ENCODE data around the gene PRIMA1.

The PRIMA1 gene

DNA sequence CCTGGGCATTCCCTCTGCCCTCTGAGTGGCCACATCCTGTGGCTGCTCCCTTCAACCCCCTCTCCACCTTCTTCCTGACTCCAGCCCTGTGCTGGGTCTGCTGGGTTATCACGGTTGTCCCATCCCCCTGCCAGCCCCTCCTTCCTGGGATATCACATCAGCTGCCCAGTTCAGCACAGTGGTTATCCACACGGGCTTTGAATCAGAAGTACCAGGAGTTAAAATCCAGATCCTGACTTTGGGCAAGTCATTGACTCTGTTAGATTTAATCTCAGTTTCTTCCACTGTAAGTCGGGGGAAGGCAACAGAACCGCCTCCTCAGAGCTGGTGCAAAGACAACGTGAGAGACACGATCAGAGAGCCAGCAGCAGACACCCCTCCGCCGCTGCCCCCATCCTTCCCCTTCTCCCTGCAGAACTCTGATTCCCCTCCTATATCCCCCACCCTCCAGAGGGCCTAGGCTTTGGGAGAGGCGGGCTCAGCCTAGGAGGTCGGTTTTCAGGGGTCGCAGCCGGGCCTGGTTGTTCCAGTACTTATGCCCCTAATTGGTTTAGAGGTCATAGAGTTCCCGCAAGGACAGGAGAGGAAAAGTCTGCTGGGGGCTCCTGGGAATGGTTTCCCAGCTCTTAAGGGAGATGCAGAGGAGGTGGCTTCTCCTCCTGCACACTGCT is 42.5 kb downstream of the PRIMA1 start:
- no peak for DNase-seq (ENCODE audit: extremely low read depth, low read depth)

DNA sequence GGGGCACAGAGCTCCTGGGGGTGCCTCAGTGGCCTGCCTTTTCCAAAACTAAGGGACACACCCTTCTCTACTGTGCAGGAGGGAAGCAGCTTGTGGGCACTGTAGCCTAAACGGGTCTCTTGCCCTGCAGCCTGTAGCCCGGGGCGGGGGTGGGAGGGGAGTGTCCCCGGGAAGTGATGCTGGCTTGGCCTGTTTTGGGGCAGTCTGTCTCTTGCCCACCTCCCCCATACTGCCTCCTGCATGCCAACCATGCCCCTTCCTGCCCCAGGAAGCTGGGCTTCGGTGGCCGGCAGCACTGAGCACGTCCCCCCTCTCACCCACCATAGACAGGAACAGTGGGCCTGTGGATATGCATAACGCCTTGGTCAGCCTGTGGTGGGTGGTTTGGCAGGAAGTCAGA is 43.4 kb downstream of the PRIMA1 start:
- TF ChIP-seq, protein P1, sequence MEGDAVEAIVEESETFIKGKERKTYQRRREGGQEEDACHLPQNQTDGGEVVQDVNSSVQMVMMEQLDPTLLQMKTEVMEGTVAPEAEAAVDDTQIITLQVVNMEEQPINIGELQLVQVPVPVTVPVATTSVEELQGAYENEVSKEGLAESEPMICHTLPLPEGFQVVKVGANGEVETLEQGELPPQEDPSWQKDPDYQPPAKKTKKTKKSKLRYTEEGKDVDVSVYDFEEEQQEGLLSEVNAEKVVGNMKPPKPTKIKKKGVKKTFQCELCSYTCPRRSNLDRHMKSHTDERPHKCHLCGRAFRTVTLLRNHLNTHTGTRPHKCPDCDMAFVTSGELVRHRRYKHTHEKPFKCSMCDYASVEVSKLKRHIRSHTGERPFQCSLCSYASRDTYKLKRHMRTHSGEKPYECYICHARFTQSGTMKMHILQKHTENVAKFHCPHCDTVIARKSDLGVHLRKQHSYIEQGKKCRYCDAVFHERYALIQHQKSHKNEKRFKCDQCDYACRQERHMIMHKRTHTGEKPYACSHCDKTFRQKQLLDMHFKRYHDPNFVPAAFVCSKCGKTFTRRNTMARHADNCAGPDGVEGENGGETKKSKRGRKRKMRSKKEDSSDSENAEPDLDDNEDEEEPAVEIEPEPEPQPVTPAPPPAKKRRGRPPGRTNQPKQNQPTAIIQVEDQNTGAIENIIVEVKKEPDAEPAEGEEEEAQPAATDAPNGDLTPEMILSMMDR (IDR thresholded peaks at IDR 0.05; ENCODE audit: low read depth, low read length), result no peak
- DNase-seq (ENCODE audit: extremely low read depth, low read depth), result no peak

More for the DNA sequence above, 42.5 kb downstream of the PRIMA1 start:
- TF ChIP-seq, protein P1 (IDR thresholded peaks at IDR 0.05; ENCODE audit: low read depth, low read length), result no peak

DNA sequence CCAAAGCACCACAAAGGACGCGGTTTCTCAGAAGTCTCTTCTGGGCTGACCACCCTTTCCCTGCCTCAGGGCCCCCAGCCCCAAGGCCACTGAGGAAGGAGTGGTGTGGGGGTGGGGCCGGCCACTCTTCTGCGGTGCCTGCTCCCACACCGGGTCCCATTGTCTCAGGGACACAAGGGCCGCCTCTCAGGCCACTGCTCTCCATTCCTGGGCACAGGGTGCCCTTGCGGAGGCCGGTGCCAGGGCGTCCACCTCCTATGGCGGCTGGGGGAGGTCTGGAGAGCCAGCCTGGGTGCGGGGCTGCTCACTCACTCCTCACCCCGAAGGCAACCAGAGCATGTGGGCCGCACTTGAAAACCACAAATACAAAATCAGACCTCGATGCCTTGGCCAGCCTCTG is 44.1 kb downstream of the PRIMA1 start:
- TF ChIP-seq, protein P1 (IDR thresholded peaks at IDR 0.05; ENCODE audit: low read depth, low read length), result no peak
- no peak for DNase-seq (ENCODE audit: extremely low read depth, low read depth)

DNA sequence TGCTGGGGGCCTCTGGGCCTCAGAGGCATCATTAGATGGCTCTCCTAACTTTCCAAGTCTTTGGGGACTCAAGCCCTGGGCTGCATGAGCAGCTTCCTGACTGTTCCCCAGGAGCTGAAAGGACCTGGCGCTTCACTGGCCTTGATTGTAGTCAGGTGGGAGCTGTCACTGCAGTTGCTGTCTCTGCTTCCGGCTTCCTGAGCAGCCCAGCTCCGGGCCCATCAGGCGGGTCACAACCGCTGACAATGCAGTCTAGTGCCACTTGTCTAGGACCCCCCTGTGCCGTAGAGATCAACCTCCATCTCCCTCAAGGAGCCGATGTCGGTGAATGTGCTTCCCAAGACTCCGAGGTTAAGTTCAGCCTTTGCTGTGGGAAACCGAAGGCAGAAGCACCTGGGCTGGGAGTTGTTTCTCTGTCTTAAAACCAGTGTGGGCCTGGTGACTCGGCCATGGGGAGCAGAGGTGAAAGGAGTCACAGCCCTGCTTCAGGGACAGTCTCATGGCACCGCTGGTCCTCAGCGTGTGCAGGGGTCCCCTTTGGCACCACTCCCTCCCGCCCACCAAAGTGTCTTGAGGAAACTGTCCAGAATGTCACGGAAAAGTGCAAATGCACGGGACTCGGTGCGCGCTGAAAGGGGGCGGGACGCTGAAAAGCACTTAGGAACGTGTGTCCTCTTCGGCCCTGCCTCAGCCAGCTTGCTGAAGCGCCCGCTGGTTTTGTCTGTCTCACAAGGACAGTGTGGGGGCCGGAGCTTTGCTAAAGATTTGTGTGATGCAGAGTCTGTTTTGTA is 44.8 kb downstream of the PRIMA1 start:
- no peak for DNase-seq (ENCODE audit: extremely low read depth, low read depth)
- TF ChIP-seq, protein P1 (IDR thresholded peaks at IDR 0.05; ENCODE audit: low read depth, low read length), result no peak

DNA sequence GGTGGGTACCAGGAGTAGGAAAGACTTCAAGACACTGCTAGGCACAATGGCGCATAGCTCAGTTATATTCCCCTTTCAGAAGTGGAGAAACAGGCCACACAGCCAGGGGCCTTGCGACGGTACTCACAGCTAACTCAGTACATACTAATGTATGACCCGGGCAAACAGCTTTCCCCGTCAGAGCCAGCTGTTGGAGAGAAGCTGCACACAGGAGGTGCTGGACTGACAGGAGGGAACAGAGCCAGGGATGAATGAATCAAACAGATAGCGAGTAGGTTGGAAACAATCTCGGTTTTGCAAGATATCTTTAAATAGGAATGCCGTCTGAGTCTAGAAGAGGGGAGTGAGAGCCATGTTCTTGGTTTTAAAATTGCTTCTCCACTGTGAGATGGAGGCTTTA is 45.5 kb downstream of the PRIMA1 start:
- DNase-seq (ENCODE audit: extremely low read depth, low read depth), result no peak
- TF ChIP-seq, protein P1 (IDR thresholded peaks at IDR 0.05; ENCODE audit: low read depth, low read length), result no peak

DNA sequence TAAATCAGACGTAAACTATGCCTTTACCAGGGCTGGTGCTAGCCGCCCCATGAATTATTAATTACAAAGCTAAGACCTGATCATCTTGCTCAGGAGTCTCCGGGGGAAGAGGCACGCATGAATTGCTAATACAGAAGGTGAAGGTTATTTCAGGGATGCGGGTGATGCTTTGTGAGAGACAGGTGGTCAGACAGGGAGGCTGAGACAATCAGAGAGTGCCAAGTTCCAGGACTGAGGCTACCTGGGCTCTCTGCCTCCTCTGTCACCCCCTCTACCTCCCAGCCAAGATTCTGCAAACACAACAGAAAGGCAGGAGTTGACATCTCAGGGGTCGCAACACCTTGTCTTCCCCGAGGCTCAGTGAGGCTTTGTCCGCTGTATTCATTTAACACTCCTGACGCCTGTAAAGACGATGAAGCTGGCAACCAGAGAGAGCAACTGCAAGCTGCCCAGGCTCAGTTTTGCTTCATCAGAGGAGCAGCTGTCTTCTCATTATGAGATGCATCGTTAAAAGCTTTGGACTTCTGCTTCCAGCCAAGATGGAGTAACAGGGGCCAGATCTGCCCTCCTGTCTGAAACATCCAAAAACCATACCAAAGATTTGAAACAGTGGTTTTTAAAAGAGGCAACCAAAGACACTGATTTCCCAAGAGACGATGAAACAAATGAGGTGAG is 46.6 kb downstream of the PRIMA1 start:
- TF ChIP-seq, protein P1 (IDR thresholded peaks at IDR 0.05; ENCODE audit: low read depth, low read length), result no peak
- no peak for DNase-seq (ENCODE audit: extremely low read depth, low read depth)

DNA sequence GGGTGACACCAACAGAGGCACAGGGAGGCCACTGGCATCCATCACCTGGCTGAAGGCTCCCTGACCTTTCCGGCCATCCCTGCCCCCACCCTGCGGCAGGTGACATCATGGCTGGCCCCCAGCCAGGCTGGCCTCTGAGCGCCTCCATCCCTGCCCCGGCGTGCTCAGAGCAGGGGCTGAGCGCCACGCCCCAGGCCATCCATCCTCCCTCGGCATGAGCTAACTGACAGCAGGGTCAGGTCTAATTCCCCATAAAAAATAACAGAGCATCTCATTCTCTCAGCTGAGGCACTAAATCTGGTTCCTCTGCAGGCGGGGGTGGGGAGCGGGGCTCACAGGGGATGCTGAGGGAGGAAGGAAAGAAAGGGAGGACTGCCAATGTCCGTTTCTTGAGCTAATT is 50.7 kb downstream of the PRIMA1 start:
- TF ChIP-seq, protein P1 (IDR thresholded peaks at IDR 0.05; ENCODE audit: low read depth, low read length), result no peak
- no peak for DNase-seq (ENCODE audit: extremely low read depth, low read depth)
